A549 (cell line): ENCODE results near the gene KIF1A. TPM values are rescaled to one million over a fixed set of nuclear protein-coding genes. Genes with fewer than 3 reads are reported as not detected.

Experiments used
- ATAC-seq, 2 experiments: fragments of 200-7000 bp in 1 of 2; fragments of >200 bp in 1 of 2; cut with Nextera tagmentation in 1 of 2; cut with Tn5 transposase in 1 of 2; 3 replicates each; pipeline versions ENCODE4 v1.8.0 to v1.9.1; 2018 to 2020; ENCODE audit warnings: mild to moderate bottlenecking in 1 of 2, moderate library complexity in 1 of 2
- CTCF ChIA-PET: fragments of 300-600 bp; sonication (Branson Sonifier 250); formaldehyde crosslinking; extraction: SDS; loops from one replicate; lab custom pipeline; 2021; ENCODE audit warnings: antibody characterized with exemption, inconsistent platforms; lab: Yijun Ruan, JAX
- POLR2A ChIA-PET: fragments of 350-600 bp; formaldehyde crosslinking; extraction: SDS; loops from one replicate; lab custom pipeline; 2021; ENCODE audit warnings: antibody characterized with exemption, inconsistent platforms; lab: Yijun Ruan, JAX
- DNase-seq, 2 experiments: peaks; one replicate each; pipeline versions ENCODE4 v3.0.0 to v3.0.0-alpha.2; 2011 to 2016; ENCODE audit warnings: low read depth in 1 of 2, low spot score in 1 of 2
- FAIRE-seq: peaks from 2 replicates; lab custom pipeline; 2011; peaks lifted over from hg19 to GRCh38; lab: Jason Lieb, UNC
- H3K27ac ChIP-seq, 2 experiments: fragments of >200 bp; sonication (Bioruptor Twin); formaldehyde crosslinking; 3 replicates each; pipeline ENCODE4 v1.5.1; 2016 to 2017
- H3K4me1 ChIP-seq: fragments of >200 bp; sonication (Bioruptor Twin); formaldehyde crosslinking; 3 replicates; pipeline ENCODE4 v1.6.1; 2016
- H3K4me2 ChIP-seq: fragments of >200 bp; sonication (Bioruptor Twin); formaldehyde crosslinking; 3 replicates; pipeline ENCODE4 v1.6.1; 2016
- H3K4me3 ChIP-seq: fragments of >200 bp; sonication (Bioruptor Twin); formaldehyde crosslinking; 3 replicates; pipeline ENCODE4 v1.5.1; 2016
- H3K9me3 ChIP-seq: fragments of >200 bp; sonication (Bioruptor Twin); formaldehyde crosslinking; 3 replicates; pipeline ENCODE4 v1.6.1; 2016
- ATOH8 ChIP-seq: fragments of 250-450 bp; sonication (Bioruptor Pico); IDR thresholded peaks from 2 replicates; pipeline ENCODE4 v1.5.0; 2020; ENCODE audit warnings: low read depth, mild to moderate bottlenecking, moderate library complexity
- CBX2 ChIP-seq: fragments of 200-600 bp; sonication (generic); IDR thresholded peaks from 2 replicates; pipeline ENCODE4 v1.6.1; 2016; ENCODE audit warnings: low read depth, mild to moderate bottlenecking, borderline replicate concordance
- CBX8 ChIP-seq: fragments of 200-600 bp; sonication (generic); IDR thresholded peaks from 2 replicates; pipeline ENCODE4 v1.6.1; 2016
- CEBPB ChIP-seq, 2 experiments: fragments of >200 bp in 1 of 2; sonication (Bioruptor Twin) in 1 of 2; formaldehyde crosslinking in 1 of 2; IDR thresholded peaks; 2 replicates each; pipeline ENCODE4 v1.6.1; 2012 to 2016
- CHD4 ChIP-seq: fragments of 200-600 bp; sonication (generic); IDR thresholded peaks from 2 replicates; pipeline ENCODE4 v1.6.1; 2016; ENCODE audit warnings: antibody characterized with exemption, mild to moderate bottlenecking, borderline replicate concordance
- CTCF ChIP-seq: fragments of >200 bp; sonication (Bioruptor Twin); formaldehyde crosslinking; IDR thresholded peaks from 3 replicates; pipeline ENCODE4 v1.5.1; 2016
- E2F6 ChIP-seq: IDR thresholded peaks from 2 replicates; pipeline ENCODE4 v1.6.1; 2012; ENCODE audit warnings: low read depth, borderline replicate concordance
- ESRRA ChIP-seq: fragments of 150-350 bp; IDR thresholded peaks from 2 replicates; pipeline ENCODE4 v1.6.1; 2014; ENCODE audit warnings: mild to moderate bottlenecking, low read length, borderline replicate concordance
- HOXB5 ChIP-seq: fragments of 250-450 bp; sonication (Bioruptor Pico); IDR thresholded peaks from 2 replicates; pipeline ENCODE4 v1.5.0; 2020; ENCODE audit warnings: mild to moderate bottlenecking, moderate library complexity
- JUN ChIP-seq, 2 experiments: fragments of >200 bp; sonication (Bioruptor Twin); formaldehyde crosslinking; IDR thresholded peaks; 2 replicates in 1 of 2; 3 replicates in 1 of 2; pipeline ENCODE4 v1.6.1; 2016 to 2017
- KDM5A ChIP-seq: fragments of 200-600 bp; sonication (generic); IDR thresholded peaks from 2 replicates; pipeline ENCODE4 v1.6.1; 2016; ENCODE audit warnings: antibody characterized with exemption, mild to moderate bottlenecking
- MAZ ChIP-seq: fragments of 150-350 bp; IDR thresholded peaks from 2 replicates; pipeline ENCODE4 v1.6.1; 2014; ENCODE audit warnings: antibody characterized with exemption, low read depth, low read length, borderline replicate concordance
- MYC ChIP-seq: IDR thresholded peaks from 2 replicates; pipeline ENCODE4 v1.6.1; 2012; ENCODE audit warnings: mild to moderate bottlenecking, inconsistent platforms, low read length, improper control_type of control experiment, borderline replicate concordance
- NR3C1 ChIP-seq: fragments of >200 bp; sonication (Bioruptor Twin); formaldehyde crosslinking; IDR thresholded peaks from 3 replicates; pipeline ENCODE4 v1.6.1; 2017
- PBX3 ChIP-seq: IDR thresholded peaks from 2 replicates; pipeline ENCODE4 v1.6.1; 2012
- RAD21 ChIP-seq, 2 experiments: fragments of >200 bp in 1 of 2; sonication (Bioruptor Twin) in 1 of 2; formaldehyde crosslinking in 1 of 2; IDR thresholded peaks in 1 of 2; conservative IDR thresholded peaks in 1 of 2; 2 replicates in 1 of 2; 3 replicates in 1 of 2; pipeline ENCODE4 v1.6.1; 2012 to 2018; ENCODE audit warnings: inconsistent platforms in 1 of 2
- RNF2 ChIP-seq: fragments of 200-600 bp; sonication (generic); IDR thresholded peaks from 2 replicates; pipeline ENCODE4 v1.6.1; 2016; ENCODE audit warnings: low read depth, mild to moderate bottlenecking, antibody characterized with exemption, moderate library complexity, borderline replicate concordance
- SREBF2 ChIP-seq: fragments of 450-650 bp; IDR thresholded peaks from 2 replicates; pipeline ENCODE4 v1.6.1; 2014; ENCODE audit warnings: mild to moderate bottlenecking, moderate library complexity
- WGBS: methylation state at CpG from one replicate; pipeline ENCODE4 v1.1.6; 2017; ENCODE audit errors: missing lambda C conversion rate; 5-methylcytosine and 5-hydroxymethylcytosine counted together
- polyA plus RNA-seq, 4 experiments: library from polyadenylated mRNA; depleted of rRNA in 3 of 4; stranded (reverse); fragments of >200 nt; fragmentation: RNase III in 1 of 4; extraction: RNeasy Plus Mini Kit Qiagen cat#74134 plus additional on column Dnase treatment in 1 of 4; gene quantifications; 2 replicates in 3 of 4; 3 replicates in 1 of 4; pipeline ENCODE4 v1.2.3, GENCODE V29; 2011 to 2017

Gene KIF1A
- polyA plus RNA-seq, 2 of the 4 experiments (the other 2 are of a cell fraction): 0.28 to 0.50 TPM

- TF ChIP-seq CTCF (no peak), CHD4 (no peak)
- TF ChIP-seq, all 56 proteins: peak for 0
Observed at GRCh38 chr2:240714747-240715725, 105.0 kb downstream of the KIF1A start (continued).

GRCh38 chr2:240713928-240714746, 105.9 kb downstream of the KIF1A start:
- no peak overlapping the region for H3K4me3 ChIP-seq
- TF ChIP-seq CBX2 (no peak), MAZ (no peak), NR3C1 (no peak), PBX3 (no peak), CEBPB (IDR thresholded peaks at IDR 0.05) (no peak), MYC (no peak), CHD4 (no peak), ATOH8 (no peak), KDM5A (no peak), ESRRA (no peak), CBX8 (no peak), HOXB5 (CRISPR knock-in tag) (no peak), RAD21 (conservative IDR thresholded peaks at IDR 0.05 in 1 of 2, IDR thresholded peaks at IDR 0.05 in 1 of 2) (no peak), SREBF2 (no peak), RNF2 (no peak), JUN (IDR thresholded peaks at IDR 0.05) (no peak), E2F6 (no peak)
- ATAC-seq (no peak), DNase-seq (no peak), FAIRE-seq (no peak)
- ChIA-PET POLR2A (no interaction called here), CTCF (interaction anchor here (0.5 kb wide), 1 partner anchor 8 kb away, joined by 3 read pairs; no protein-coding TSS in a partner anchor)
- no peak overlapping the region for H3K4me2 ChIP-seq
- no peaks in the 10 kb centered on the region for H3K9me3 ChIP-seq
- no peaks in the 10 kb centered on the region for H3K4me1 ChIP-seq
- WGBS: 63% methylated on average over 15 of the region's 26 CpGs
- no peak overlapping the region for H3K27ac ChIP-seq
